ENCODE measurements around the gene INPP5F.

DNA sequence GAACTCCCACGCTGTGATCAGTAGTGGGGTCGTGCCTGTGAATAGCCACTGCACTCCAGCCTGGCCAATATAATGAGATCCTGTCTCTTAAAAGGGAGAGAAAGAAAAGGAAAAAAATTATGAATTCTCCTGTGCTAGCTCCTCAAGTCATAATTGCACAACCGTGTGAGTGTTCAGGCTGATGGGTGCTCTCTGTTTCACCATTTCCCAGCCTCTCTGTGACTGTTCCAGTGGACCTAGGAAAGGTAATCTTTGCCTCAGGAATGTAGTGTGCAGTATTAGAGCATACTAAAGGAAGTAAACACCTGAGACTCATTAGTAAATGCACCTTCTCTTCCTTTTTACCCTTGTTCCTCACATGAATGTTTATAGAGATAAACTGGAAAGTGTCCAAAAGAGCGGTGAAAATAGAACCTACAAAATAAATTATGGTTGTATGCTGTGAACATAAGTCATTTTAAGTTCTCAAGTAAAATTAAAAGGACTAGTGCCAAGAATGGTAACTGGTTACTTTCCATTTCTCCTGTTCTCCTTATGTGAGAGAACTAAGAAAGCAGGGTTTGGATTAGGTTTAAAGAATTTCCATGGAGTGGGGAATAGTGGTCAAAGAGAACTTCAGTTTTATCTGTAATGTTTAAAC, 42.7 kb downstream of the INPP5F start:
- TF ChIP-seq TAF1 (IDR thresholded peaks at IDR 0.05; ENCODE audit: borderline replicate concordance, low read depth, low read length) (no peak), POLR2A (IDR thresholded peaks at IDR 0.05; ENCODE audit: low read depth, low read length) (no peak), POLR2AphosphoS5 (IDR thresholded peaks at IDR 0.05; ENCODE audit: low read depth, low read length) (no peak)

Data from GM12892 (cell line).